HG02610 (cell line): Measurements from ENCODE around the gene HIGD2B.
A peak's percentile ranks its signal among the peaks of the same experiment; 100 is the strongest.
"Not testable (repeated sequence)": the region's sequence is repeated elsewhere in the genome, so short reads cannot be mapped to it uniquely, and the experiment has no call there.

Experiments
- ATAC-seq: cut with Tn5 transposase; IDR thresholded peaks from one replicate; pipeline ENCODE4 v1.9.1; 2021; ENCODE audit warnings: mild to moderate bottlenecking, moderate library complexity; ENCODE audit not compliant: unreplicated experiment

HIGD2B gene

DNA sequence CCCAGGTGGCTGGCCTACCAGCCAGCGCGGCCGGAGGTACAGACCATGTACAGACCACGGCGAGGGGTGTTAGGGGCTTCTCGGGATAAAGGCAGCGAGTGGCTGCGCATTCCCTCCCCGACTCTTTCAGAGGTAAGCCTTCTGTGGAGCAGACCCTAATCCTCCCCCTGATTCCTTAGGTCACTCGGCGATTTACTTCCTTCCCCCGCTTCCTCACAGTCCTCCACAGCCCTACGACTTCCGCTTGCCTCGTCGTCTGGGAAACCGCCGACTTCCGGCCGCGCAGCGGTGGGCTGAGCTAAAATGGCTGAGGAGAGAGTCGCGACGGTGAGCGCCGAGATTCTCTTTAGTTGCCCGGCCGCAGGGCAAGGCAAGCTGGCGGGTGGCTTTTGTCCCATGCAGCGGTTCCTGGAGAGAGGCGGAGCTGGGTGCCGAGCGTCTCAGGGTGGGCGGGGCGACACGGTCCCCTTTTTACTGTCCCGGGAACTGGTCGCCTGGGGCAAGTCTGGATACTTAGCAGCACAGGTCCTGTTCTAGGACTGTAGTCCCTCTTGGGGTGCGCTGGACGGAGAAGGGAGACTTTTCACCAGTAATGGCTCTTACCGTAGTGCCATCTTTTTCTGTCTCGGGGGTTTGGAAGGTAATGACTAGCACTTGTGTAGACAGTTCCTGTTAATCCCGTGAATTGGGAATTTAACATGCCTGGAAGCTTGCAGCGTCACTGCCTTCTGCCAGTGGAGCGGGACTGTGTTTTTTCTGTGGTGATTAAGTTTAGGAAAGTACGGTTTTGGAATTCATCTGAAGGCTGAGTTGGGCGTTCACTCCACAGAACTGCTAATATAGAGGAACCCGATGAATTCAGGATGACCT, at the start of gene HIGD2B, which contains the start of gene BBS4:
Gene HIGD2B (minus strand): TSS at position 258 of the 870 bp plus-strand sequence. CDS start 9,808 bp downstream, outside the sequence.
Gene BBS4 (plus strand): TSS at position 283 of the 870 bp plus-strand sequence. CDS start 21 bp downstream, at position 304.
- ATAC-seq = peak; percentile 97

DNA sequence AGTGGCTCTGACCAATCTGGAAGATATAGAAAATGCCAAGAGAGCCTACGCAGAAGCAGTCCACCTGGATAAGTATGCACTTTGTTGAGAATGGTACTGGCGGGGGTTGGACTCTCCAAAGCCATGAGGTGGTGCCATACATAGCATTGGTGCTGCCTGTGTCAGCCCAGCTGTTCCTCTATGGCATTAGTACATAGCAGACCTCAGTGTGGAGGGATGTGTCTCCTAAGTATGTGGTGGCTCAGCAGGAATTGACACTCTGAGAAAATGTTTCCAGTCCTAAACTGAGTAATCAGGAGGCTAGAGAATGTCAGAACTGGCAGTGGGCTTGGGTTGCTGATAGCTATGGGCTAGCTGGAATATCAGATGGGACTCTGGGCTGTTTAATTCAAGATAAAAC, 49.1 kb upstream of the HIGD2B start:
- ATAC-seq = no peak

- ATAC-seq = no peak
Measured at GRCh38 chr15:72733941-72734738, 48.2 kb upstream of the HIGD2B start.

GRCh38 chr15:72732516-72732915, 46.5 kb upstream of the HIGD2B start:
- ATAC-seq = no peak

- ATAC-seq = no peak
Measured at GRCh38 chr15:72732086-72732485, 46.1 kb upstream of the HIGD2B start.

DNA sequence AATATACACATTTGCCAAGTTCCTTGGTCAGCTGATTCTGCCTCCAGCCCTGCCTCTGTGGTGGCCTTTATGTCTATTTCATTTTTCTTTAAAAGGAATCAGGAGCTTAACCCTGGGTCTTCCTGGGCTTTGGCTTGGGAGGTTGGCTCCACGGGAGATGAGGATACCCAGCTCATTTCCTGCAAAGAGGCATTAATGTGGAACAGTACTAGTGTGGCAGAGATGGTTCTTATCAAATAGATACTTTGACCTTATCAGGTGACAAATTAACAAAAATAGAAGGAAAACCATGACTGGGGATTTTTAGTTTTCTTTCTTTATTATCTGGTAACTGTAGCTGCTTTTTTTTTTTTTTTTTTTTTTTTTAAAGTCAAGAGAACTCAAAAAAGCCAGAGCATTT, 42.8 kb upstream of the HIGD2B start:
- ATAC-seq = no peak

DNA sequence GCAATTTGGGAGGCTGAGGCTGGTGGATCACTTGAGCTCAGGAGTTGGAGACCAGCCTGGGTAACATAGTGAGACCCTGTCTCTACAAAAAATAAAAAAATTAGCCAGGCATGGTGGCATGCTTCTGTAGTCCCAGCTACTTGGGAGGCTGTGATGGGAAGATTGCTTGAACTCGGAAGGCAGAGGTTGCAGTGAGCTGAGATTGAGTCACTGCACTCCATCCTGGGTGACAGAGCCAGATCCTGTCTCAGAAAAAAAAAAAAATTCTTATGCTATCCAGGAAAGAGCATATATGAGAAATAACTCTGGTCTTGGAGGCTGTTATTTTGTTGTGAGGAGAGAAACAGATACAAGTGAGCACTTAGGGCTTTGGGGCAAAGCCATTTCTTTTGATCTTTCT, 42.3 kb upstream of the HIGD2B start:
- ATAC-seq = not testable (repeated sequence)

DNA sequence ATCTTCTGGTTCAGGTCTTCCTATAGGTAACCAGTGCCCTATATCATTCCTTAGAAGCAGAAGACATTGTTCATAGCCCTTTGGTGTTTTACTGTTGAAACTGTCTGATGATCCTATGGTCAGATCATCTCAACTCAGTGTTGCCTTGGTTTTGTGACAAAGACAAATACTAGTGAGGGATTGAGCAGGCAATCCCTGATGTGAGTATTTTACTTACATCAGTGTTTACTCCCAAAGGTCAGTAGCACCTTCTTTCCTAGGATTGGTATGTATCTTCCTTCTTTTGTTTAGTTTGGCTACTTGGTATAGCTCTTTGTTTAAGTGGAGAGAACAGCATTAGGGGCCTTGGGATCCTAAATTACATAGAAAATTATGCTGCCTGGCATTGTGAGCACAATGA, 41.2 kb upstream of the HIGD2B start:
- ATAC-seq = no peak

DNA sequence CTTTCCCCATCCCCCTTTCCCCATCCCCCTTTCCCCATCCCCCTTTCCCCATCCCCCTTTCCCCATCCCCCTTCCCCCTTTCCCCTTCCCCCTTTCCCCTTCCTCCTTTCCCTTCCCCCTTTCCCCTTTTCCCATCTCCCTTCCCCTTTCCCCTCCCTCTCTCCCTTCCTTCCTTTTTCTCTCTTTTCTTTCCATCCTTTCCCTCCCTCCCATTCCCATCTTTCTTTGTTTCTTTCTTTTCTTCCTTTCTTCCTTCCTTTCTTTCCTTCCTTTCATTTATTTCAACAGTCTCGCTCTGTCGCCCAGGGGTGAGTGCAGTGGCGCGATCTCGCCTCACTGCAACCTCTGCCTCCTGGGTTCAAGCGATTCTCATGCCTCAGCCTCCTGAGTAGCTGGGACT, 39.9 kb upstream of the HIGD2B start:
- not testable (repeated sequence) for ATAC-seq

DNA sequence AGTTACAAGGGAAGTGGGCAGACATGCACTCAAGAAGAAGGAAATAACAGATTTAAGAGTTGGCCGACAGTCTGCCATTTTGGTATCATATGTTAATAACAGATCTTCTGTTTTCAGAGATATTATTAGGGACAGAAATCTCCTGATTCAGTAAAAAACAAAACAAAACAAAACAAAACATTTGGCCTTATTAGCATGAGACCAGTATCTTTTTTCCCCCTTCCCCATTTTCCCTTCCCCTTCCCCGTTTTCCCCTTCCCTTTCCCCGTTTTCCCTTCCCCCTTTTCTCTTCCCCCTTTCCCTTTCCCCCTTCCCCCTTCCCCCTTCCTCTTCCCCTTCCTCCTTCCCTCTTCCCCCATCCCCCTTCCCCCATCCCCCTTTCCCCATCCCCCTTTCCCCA, 39.5 kb upstream of the HIGD2B start:
- ATAC-seq = no peak

DNA sequence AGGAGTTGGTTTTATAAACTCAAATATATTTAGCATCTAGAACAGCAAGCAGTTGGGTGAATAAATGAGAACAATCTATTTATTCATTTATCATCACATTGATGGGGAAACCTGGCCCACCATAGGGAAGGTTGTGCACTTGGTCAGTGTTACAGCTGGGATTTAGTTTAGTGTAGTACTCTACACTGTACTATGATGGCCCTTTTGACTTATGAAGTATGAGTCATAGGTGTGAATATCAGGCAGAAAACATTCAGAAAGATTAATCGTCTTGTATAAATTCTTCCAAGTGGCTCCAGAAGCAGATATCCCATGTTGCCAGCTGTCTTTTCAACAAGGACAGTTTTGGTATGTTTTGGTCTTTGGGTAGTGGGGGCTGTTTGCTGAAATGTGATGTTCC, 38.0 kb upstream of the HIGD2B start:
- no peak for ATAC-seq

DNA sequence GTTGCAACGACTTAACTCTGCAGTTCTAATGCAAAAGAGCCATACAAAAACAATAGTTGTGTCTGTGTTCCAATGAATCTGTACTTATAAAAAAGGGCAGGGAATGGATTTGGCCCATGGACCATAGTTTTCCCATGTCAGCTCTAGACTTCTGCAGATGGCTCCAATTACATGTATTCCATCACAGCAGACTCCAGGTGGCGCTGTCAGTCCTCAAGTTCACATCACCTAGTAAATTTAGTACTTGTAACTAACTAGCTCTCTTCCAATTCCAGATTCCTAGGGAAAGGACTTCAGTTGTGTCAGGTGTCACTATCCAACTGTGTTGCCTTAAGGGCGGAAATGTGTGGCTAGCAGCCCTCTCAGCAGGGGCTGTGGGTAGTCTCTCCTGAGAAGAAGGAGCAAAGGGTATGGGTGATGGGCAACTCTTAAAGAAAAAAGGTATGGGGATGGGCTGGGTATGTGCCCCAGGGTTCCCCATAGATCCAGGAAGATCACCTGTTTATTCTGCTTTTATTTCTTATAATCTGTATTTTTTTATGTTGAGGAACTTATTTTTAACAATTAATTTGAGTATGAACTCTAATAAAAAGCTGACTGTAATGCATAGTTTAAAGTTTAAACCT, 36.2 kb upstream of the HIGD2B start:
- ATAC-seq = no peak

DNA sequence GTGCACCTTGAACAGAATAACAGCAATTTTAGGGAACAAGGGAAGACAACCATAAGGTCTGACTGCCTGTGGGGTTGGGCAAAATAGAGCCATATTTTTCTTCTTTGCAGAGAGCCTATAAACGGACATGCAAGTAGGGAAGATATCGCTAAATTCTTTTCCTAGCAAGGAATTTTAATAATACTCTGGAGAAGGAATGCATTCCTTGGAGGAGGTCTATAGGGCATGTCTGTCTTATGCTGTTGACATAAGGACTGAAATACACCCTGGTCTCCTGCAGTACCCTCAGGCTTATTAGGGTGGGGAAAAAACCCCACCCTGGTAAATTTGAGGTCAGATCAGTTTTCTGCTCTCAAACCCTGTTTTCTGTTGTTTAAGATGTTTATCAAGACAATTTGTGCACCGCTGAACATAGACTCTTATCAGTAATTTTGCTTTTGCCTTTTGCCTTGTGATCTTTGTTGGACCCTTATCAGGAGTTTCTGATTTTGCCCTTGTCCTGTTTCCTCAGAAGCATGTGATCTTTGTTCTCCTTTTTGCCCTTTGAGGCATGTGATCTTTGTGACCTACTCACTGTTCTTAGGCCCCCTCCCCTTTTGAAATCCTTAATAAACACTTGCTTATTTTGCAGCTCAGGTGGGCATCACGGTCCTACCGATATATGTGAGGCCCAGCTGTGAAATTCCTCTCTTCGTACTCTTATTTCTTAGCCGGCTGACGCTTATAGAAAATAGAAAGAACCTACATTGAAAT, 22.7 kb upstream of the HIGD2B start:
- not testable (repeated sequence) for ATAC-seq

GRCh38 chr15:72706266-72706665, 20.3 kb upstream of the HIGD2B start:
- ATAC-seq = no peak

DNA sequence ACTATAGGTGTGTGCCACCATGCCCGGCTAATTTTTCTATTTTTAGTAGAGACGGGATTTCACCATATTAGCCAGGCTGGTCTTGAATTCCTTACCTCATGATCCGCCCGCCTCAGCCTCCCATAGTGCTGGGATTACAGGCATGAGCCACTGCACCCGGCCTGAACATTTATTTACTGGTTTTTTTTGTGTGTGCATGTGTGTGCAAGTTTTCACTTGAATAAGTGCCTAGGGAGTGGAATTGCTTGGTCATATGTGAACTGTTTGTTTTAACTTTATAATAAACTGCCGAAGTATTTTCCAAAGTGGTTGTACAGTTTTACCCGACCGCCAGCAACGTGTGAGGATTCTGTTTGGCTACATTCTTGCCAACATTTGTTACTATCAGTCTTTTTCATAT, 14.1 kb upstream of the HIGD2B start:
- ATAC-seq = no peak

- ATAC-seq = no peak
Measured at GRCh38 chr15:72698938-72699337, 13.0 kb upstream of the HIGD2B start.

DNA sequence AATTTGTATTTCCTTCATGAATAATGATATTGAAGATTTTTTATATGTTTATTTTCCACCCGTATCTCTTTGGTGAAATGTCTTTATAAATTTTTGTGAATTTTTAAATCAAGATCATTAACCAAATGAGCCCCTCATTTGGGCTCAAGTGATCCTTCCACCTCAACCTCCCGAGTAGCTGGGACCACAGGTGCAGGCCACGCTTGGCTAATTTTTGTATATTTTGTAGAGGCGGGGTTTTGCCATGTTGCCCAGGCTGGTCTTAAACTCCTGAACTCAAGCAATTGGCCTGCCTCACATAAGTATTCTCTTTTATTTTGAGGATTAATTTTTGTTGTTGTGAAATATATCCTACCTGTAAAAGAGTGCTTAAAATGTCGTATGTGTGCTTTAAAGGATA, 5.0 kb upstream of the HIGD2B start:
- ATAC-seq = no peak

GRCh38 chr15:72688697-72689096, 2.7 kb upstream of the HIGD2B start:
- ATAC-seq = no peak

- no peak for ATAC-seq
Measured at GRCh38 chr15:72685301-72685924, 569 bp downstream of the HIGD2B start.

DNA sequence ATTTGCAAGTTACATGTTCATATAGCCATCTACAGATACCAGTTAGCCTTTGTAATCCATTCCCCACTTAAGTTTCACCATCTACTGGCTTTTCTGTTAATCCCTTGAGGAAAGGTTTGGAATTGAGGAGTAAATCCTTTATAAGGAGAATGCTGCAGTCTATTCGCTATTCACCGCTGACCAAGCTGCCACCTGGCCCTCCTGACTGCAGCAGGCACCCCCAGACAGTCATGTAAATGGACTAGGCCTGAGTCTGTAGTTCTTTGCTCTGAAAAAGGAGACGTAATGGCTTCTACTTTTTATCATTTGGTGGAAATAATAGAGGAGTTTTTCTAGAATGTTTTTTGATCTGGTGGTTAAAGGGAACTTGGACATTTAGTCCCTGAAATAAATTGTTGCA, 3.2 kb downstream of the HIGD2B start:
- ATAC-seq = no peak
